BLaER1 treated with 17β-estradiol and CSF1 and Interleukin-3, amounts not matched to agents 10 nM and 100 nM (cell line): ENCODE measurements around the gene RNF4.

Experiments
- H3K27ac ChIP-seq, 11 experiments: shearing (Covaris generic); formaldehyde crosslinking; 2 replicates each; pipeline ENCODE4 v1.8.1; 2022
- H3K27me3 ChIP-seq, 11 experiments: shearing (Covaris generic); formaldehyde crosslinking; 2 replicates each; pipeline ENCODE4 v1.8.1; 2022
- H3K36me3 ChIP-seq, 11 experiments: shearing (Covaris generic); formaldehyde crosslinking; 2 replicates each; pipeline ENCODE4 v1.8.1; 2022
- H3K4me1 ChIP-seq, 10 experiments: shearing (Covaris generic); formaldehyde crosslinking; 2 replicates each; pipeline ENCODE4 v1.8.1; 2022
- H3K4me2 ChIP-seq, 11 experiments: shearing (Covaris generic); formaldehyde crosslinking; 2 replicates each; pipeline ENCODE4 v1.8.1; 2022
- H3K4me3 ChIP-seq, 10 experiments: shearing (Covaris generic); formaldehyde crosslinking; 2 replicates each; pipeline ENCODE4 v1.8.1; 2022
- H3K9ac ChIP-seq, 11 experiments: shearing (Covaris generic); formaldehyde crosslinking; 2 replicates each; pipeline ENCODE4 v1.8.1; 2022
- H3K9me3 ChIP-seq, 11 experiments: shearing (Covaris generic); formaldehyde crosslinking; replicated peaks in 1 of 11; 2 replicates each; pipeline ENCODE4 v1.8.1; 2022
- H4K20me1 ChIP-seq, 11 experiments: shearing (Covaris generic); formaldehyde crosslinking; 2 replicates each; pipeline ENCODE4 v1.8.1; 2022
- Cebpa-rat ChIP-seq, 11 experiments: shearing (Covaris generic); IDR thresholded peaks; 2 replicates each; pipeline ENCODE4 v1.8.1; 2022

Gene RNF4

GRCh38 chr4:2484993-2485392, 16.1 kb downstream of the RNF4 start:
- Histone ChIP-seq H3K9ac (peak overlapping the region; percentile 21 to 60 (median 50); a peak in 17 of 22 replicates), H3K4me3 (peak overlapping the region in 8 of 10 experiments; percentile 8 to 44 (median 26); a peak in 8 of 20 replicates), H3K4me1 (peaks cover 73 to 98% (median 78%) of the 10 kb centered on the region in 10 experiments)

GRCh38 chr4:2485956-2486355, 17.1 kb downstream of the RNF4 start:
- H3K4me2 ChIP-seq = peak overlapping the region; percentile 69 to 95 (median 88)
- H3K36me3 ChIP-seq = peaks cover 21 to 55% (median 49%) of the 10 kb centered on the region in 11 experiments
- H3K9me3 ChIP-seq = no peaks in the 10 kb centered on the region
- peak overlapping the region in 2 of 10 experiments; percentile 25 to 27; a peak in 1 of 20 replicates for H3K4me3 ChIP-seq
- no peak for TF ChIP-seq Cebpa-rat (IDR thresholded peaks at IDR 0.05)
- peak overlapping the region in 8 of 11 experiments; percentile 14 to 60 (median 34); a peak in 11 of 22 replicates for H3K27ac ChIP-seq
- peak overlapping the region in 4 of 11 experiments; percentile 14 to 60 (median 32); a peak in 1 of 22 replicates for H3K9ac ChIP-seq
- no peaks in the 10 kb centered on the region for H3K27me3 ChIP-seq
- H4K20me1 ChIP-seq = peaks cover 98 to 100% (median 100%) of the 10 kb centered on the region in 11 experiments
- peaks cover 63 to 93% (median 68%) of the 10 kb centered on the region in 10 experiments for H3K4me1 ChIP-seq

More at GRCh38 chr4:2484993-2485392, 16.1 kb downstream of the RNF4 start:
- H3K4me2 ChIP-seq = peak overlapping the region; percentile 69 to 95 (median 88)
- no peaks in the 10 kb centered on the region for H3K27me3 ChIP-seq
- peaks cover 98 to 100% (median 100%) of the 10 kb centered on the region in 11 experiments for H4K20me1 ChIP-seq
- peaks cover 11 to 55% (median 49%) of the 10 kb centered on the region in 11 experiments for H3K36me3 ChIP-seq
- H3K9me3 ChIP-seq = no peaks in the 10 kb centered on the region
- TF ChIP-seq Cebpa-rat (IDR thresholded peaks at IDR 0.05) = no peak
- peak overlapping the region; percentile 29 to 62 (median 47); a peak in 17 of 22 replicates for H3K27ac ChIP-seq

- H3K27ac ChIP-seq = peak overlapping the region in 1 of 11 experiments; percentile 21; a peak in 1 of 22 replicates
- peak overlapping the region; percentile 69 to 95 (median 88); a peak in 21 of 22 replicates for H3K4me2 ChIP-seq
- no peak for TF ChIP-seq Cebpa-rat (IDR thresholded peaks at IDR 0.05)
- peaks cover 31 to 65% (median 53%) of the 10 kb centered on the region in 11 experiments for H3K36me3 ChIP-seq
- H4K20me1 ChIP-seq = peaks cover 98 to 100% (median 100%) of the 10 kb centered on the region in 11 experiments
- no peaks in the 10 kb centered on the region for H3K9me3 ChIP-seq
- H3K4me1 ChIP-seq = peaks cover 53 to 83% (median 58%) of the 10 kb centered on the region in 10 experiments
- H3K4me3 ChIP-seq = no peak overlapping the region
- H3K27me3 ChIP-seq = no peaks in the 10 kb centered on the region
- peak overlapping the region in 1 of 11 experiments; percentile 4; a peak in 1 of 22 replicates for H3K9ac ChIP-seq
These were observed 18.1 kb downstream of the RNF4 start for GRCh38 chr4:2486981-2487380.

- H3K9me3 ChIP-seq = no peaks in the 10 kb centered on the region
- H4K20me1 ChIP-seq = peaks cover 98 to 100% (median 100%) of the 10 kb centered on the region in 11 experiments
- peaks cover 38 to 71% (median 60%) of the 10 kb centered on the region in 11 experiments for H3K36me3 ChIP-seq
- H3K4me1 ChIP-seq = peaks cover 48 to 76% (median 52%) of the 10 kb centered on the region in 10 experiments
- no peak overlapping the region for H3K27ac ChIP-seq
- H3K9ac ChIP-seq = no peak overlapping the region
- peak overlapping the region in 6 of 11 experiments; percentile 82 to 94 (median 89); a peak in 11 of 22 replicates for H3K4me2 ChIP-seq
- H3K4me3 ChIP-seq = no peak overlapping the region
- no peak for TF ChIP-seq Cebpa-rat (IDR thresholded peaks at IDR 0.05)
- no peaks in the 10 kb centered on the region for H3K27me3 ChIP-seq
These were observed 18.7 kb downstream of the RNF4 start for GRCh38 chr4:2487632-2488031.

- H3K4me1 ChIP-seq = peaks cover 34 to 65% (median 43%) of the 10 kb centered on the region in 10 experiments
- H3K4me3 ChIP-seq = no peak overlapping the region
- no peaks in the 10 kb centered on the region for H3K9me3 ChIP-seq
- H3K27ac ChIP-seq = no peak overlapping the region
- peak overlapping the region in 2 of 11 experiments; percentile 0 to 5; a peak in 1 of 22 replicates for H3K9ac ChIP-seq
- no peak overlapping the region; a peak in 1 of 22 replicates for H3K4me2 ChIP-seq
- H3K27me3 ChIP-seq = no peaks in the 10 kb centered on the region
- peaks cover 53 to 82% (median 75%) of the 10 kb centered on the region in 11 experiments for H3K36me3 ChIP-seq
- peaks cover 98 to 100% (median 100%) of the 10 kb centered on the region in 11 experiments for H4K20me1 ChIP-seq
- TF ChIP-seq Cebpa-rat (IDR thresholded peaks at IDR 0.05) = no peak
These were observed 20.3 kb downstream of the RNF4 start for GRCh38 chr4:2489081-2489805.

GRCh38 chr4:2489841-2490552, 21.1 kb downstream of the RNF4 start:
- peaks cover 34 to 66% (median 41%) of the 10 kb centered on the region in 10 experiments for H3K4me1 ChIP-seq
- no peak for TF ChIP-seq Cebpa-rat (IDR thresholded peaks at IDR 0.05)
- peak overlapping the region in 1 of 11 experiments; percentile 25; a peak in 2 of 22 replicates for H3K4me2 ChIP-seq
- H3K36me3 ChIP-seq = peaks cover 58 to 89% (median 82%) of the 10 kb centered on the region in 11 experiments
- H3K9me3 ChIP-seq = no peaks in the 10 kb centered on the region
- H3K27ac ChIP-seq = no peak overlapping the region
- no peak overlapping the region for H3K4me3 ChIP-seq
- no peaks in the 10 kb centered on the region for H3K27me3 ChIP-seq
- H4K20me1 ChIP-seq = peaks cover 99 to 100% (median 100%) of the 10 kb centered on the region in 11 experiments
- H3K9ac ChIP-seq = peak overlapping the region in 1 of 11 experiments; percentile 5; a peak in 1 of 22 replicates

GRCh38 chr4:2492970-2493369, 24.1 kb downstream of the RNF4 start:
- Histone ChIP-seq H3K4me3 (no peak overlapping the region), H3K9me3 (no peaks in the 10 kb centered on the region), H3K27ac (no peak overlapping the region), H3K27me3 (no peaks in the 10 kb centered on the region), H4K20me1 (peaks cover 100% of the 10 kb centered on the region in 11 experiments), H3K4me2 (no peak overlapping the region), H3K9ac (no peak overlapping the region), H3K4me1 (peaks cover 19 to 65% (median 25%) of the 10 kb centered on the region in 10 experiments; a peak in 19 of 20 replicates), H3K36me3 (peaks cover 88 to 100% (median 100%) of the 10 kb centered on the region in 11 experiments)
- TF ChIP-seq Cebpa-rat (IDR thresholded peaks at IDR 0.05) = no peak

- Histone ChIP-seq H3K9me3 (no peaks in the 10 kb centered on the region), H3K4me3 (no peak overlapping the region), H3K4me1 (peaks cover 19 to 52% (median 25%) of the 10 kb centered on the region in 10 experiments; a peak in 19 of 20 replicates), H3K4me2 (peak overlapping the region in 2 of 11 experiments; percentile 6 to 26; a peak in 3 of 22 replicates), H3K27me3 (no peaks in the 10 kb centered on the region), H3K27ac (no peak overlapping the region), H3K9ac (no peak overlapping the region; a peak in 1 of 22 replicates), H3K36me3 (peaks cover 97 to 100% (median 100%) of the 10 kb centered on the region in 11 experiments), H4K20me1 (peaks cover 99 to 100% (median 100%) of the 10 kb centered on the region in 11 experiments)
- no peak for TF ChIP-seq Cebpa-rat (IDR thresholded peaks at IDR 0.05)
These were observed 26.1 kb downstream of the RNF4 start for GRCh38 chr4:2494992-2495391.
